Right atrium auricular region (tissue), 2 donors: Measurements from ENCODE around the gene MYO1D. TPM values are rescaled to one million over a fixed set of nuclear protein-coding genes. Genes with fewer than 3 reads are reported as not detected.

Experiments
- DNase-seq: peaks from one replicate; pipeline ENCODE4 v3.0.0-alpha.2; 2019; ENCODE audit warnings: low spot score
- H3K27ac ChIP-seq, 2 donors: fragments of 200-600 bp; sonication (generic); 1 replicate in 1 of 2; 2 replicates in 1 of 2; pipeline ENCODE4 v1.5.1; 2016 to 2019
- H3K27me3 ChIP-seq, 2 donors: fragments of 200-600 bp; sonication (generic); one replicate each; pipeline versions ENCODE4 v1.5.1 to v1.6.0; 2017 to 2019
- H3K36me3 ChIP-seq: fragments of 200-600 bp; sonication (generic); one replicate; pipeline ENCODE4 v1.5.1; 2016
- H3K4me1 ChIP-seq, 2 donors: fragments of 200-600 bp; sonication (generic); one replicate each; pipeline versions ENCODE4 v1.5.1 to v1.6.0; 2017 to 2019
- H3K4me3 ChIP-seq, 2 donors: fragments of 200-600 bp; sonication (generic); 1 replicate in 1 of 2; 2 replicates in 1 of 2; pipeline ENCODE4 v1.5.1; 2017 to 2019; ENCODE audit warnings: mild to moderate bottlenecking in 1 of 2, moderate library complexity in 1 of 2
- H3K9me3 ChIP-seq, 2 donors: fragments of 200-600 bp; sonication (generic); one replicate each; pipeline ENCODE4 v1.5.1; 2019
- total RNA-seq, 2 donors: library from RNA; depleted of rRNA; stranded (reverse); fragments of >200 nt; gene quantifications; one replicate each; pipeline ENCODE4 v1.1.0, GENCODE V29; 2016
- TF ChIP-seq, protein P1 (sequence below), 2 donors: fragments of 200-600 bp; sonication (generic); IDR thresholded peaks; one replicate each; pipeline ENCODE4 v1.5.1; 2019; ENCODE audit warnings: antibody characterized with exemption in 2 of 2

MYO1D gene
- total RNA-seq, 2 donors from 2014 or later, result 21.9 to 25.1 TPM

GRCh38 chr17:32503251-32504165 is 373.4 kb downstream of the MYO1D start:
- Histone ChIP-seq H3K27me3 (no peaks in the 10 kb centered on the region), H3K9me3 (no peaks in the 10 kb centered on the region), H3K27ac (no peak overlapping the region), H3K4me3 (no peak overlapping the region), H3K4me1 (peaks cover 0 to 15% of the 10 kb centered on the region in 2 donors), H3K36me3 (no peaks in the 10 kb centered on the region)
- DNase-seq, result no peak
- TF ChIP-seq, protein P1, sequence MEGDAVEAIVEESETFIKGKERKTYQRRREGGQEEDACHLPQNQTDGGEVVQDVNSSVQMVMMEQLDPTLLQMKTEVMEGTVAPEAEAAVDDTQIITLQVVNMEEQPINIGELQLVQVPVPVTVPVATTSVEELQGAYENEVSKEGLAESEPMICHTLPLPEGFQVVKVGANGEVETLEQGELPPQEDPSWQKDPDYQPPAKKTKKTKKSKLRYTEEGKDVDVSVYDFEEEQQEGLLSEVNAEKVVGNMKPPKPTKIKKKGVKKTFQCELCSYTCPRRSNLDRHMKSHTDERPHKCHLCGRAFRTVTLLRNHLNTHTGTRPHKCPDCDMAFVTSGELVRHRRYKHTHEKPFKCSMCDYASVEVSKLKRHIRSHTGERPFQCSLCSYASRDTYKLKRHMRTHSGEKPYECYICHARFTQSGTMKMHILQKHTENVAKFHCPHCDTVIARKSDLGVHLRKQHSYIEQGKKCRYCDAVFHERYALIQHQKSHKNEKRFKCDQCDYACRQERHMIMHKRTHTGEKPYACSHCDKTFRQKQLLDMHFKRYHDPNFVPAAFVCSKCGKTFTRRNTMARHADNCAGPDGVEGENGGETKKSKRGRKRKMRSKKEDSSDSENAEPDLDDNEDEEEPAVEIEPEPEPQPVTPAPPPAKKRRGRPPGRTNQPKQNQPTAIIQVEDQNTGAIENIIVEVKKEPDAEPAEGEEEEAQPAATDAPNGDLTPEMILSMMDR (IDR thresholded peaks at IDR 0.05), result no peak

DNA sequence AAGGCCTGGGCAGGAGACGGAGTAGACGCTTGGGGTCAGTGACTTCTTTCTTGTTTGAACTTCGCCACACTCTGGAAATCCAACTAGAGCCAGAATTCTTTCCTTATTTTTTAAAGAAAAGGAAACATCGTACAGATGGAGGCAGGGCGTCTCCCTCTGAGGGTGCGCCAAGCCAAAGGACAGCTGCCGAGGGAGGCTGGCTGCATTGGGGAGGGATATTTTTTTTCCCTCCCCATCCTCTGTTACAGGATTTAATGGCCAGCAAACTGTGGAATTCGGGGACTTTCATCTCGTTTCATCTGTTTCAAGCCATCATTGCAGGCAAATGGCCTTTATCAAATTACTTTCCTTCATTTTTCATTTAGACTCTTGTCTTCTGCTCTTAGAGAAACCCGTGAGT is 374.2 kb downstream of the MYO1D start:
- TF ChIP-seq, protein P1 (IDR thresholded peaks at IDR 0.05), result no peak
- peaks cover 0 to 15% of the 10 kb centered on the region in 2 donors for H3K4me1 ChIP-seq
- no peak overlapping the region for H3K4me3 ChIP-seq

GRCh38 chr17:32502013-32502412 is 374.9 kb downstream of the MYO1D start:
- no peak for DNase-seq
- H3K4me1 ChIP-seq, result peaks cover 0 to 15% of the 10 kb centered on the region in 2 donors
- no peak overlapping the region for H3K27ac ChIP-seq
- H3K4me3 ChIP-seq, result no peak overlapping the region
- no peaks in the 10 kb centered on the region for H3K9me3 ChIP-seq
- no peaks in the 10 kb centered on the region for H3K27me3 ChIP-seq
- H3K36me3 ChIP-seq, result no peaks in the 10 kb centered on the region
- TF ChIP-seq, protein P1 (IDR thresholded peaks at IDR 0.05), result no peak

More for the DNA sequence above, 374.2 kb downstream of the MYO1D start:
- Histone ChIP-seq H3K27me3 (no peaks in the 10 kb centered on the region), H3K27ac (no peak overlapping the region), H3K36me3 (no peaks in the 10 kb centered on the region), H3K9me3 (no peaks in the 10 kb centered on the region)
- DNase-seq, result no peak

DNA sequence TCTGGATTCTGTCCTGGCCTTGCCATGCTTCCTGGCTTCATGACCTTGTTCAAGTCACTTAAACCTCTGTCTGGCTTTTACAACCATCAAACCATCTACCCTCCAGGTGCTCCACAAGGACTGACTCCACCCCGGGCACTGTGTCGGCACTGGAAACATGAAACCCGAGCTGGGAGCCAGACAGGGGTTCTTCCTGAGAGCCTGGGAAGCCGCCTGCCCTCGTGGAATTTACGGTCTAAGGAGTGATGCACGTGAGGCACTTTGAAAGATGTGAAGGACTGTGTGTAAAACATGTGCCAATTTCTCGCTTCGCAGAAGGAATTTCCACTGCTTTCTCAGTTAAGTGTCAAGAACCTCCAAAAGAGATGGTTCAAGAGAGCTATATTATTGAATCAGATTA is 378.5 kb downstream of the MYO1D start:
- Histone ChIP-seq H3K27me3 (no peaks in the 10 kb centered on the region), H3K27ac (no peak overlapping the region), H3K36me3 (no peaks in the 10 kb centered on the region), H3K4me3 (no peak overlapping the region), H3K4me1 (peaks cover 0 to 31% of the 10 kb centered on the region in 2 donors), H3K9me3 (no peaks in the 10 kb centered on the region)
- DNase-seq, result no peak
- TF ChIP-seq, protein P1 (IDR thresholded peaks at IDR 0.05), result no peak

- no peak for DNase-seq
- TF ChIP-seq, protein P1 (IDR thresholded peaks at IDR 0.05), result peak in 1 of 2 donors; percentile 40
- Histone ChIP-seq H3K36me3 (no peaks in the 10 kb centered on the region), H3K27ac (no peak overlapping the region), H3K9me3 (no peaks in the 10 kb centered on the region), H3K27me3 (no peaks in the 10 kb centered on the region), H3K4me3 (no peak overlapping the region), H3K4me1 (peaks cover 0 to 39% of the 10 kb centered on the region in 2 donors)
Observed at GRCh38 chr17:32497431-32498205, 379.3 kb downstream of the MYO1D start.
